ENCODE measurements around the gene PKP4.

PKP4 gene

DNA sequence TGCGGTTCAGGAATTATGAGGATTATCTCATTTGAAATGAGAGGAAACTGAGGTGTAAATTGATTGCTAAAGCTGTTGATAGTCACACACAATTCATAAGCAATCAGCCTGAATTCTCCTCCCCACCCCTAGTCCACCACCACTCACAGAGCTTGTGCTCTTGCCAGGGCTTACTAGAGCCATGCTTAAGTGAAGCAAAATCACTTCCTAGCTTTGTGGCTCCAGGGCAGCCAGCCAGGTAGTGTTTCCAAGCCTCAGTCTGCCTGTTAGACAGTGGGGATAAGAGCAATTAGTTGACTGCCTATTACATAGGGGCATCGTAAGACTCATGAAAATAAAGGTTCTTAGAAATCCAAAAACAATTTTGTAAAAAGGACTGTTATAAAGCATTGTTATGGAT lies 87.2 kb downstream of the PKP4 start:
- Histone ChIP-seq H3K4me3 (no peak overlapping the region), H3K27ac (no peak overlapping the region)
- no peak for DNase-seq (ENCODE audit: low spot score)
- TF ChIP-seq, protein P1, sequence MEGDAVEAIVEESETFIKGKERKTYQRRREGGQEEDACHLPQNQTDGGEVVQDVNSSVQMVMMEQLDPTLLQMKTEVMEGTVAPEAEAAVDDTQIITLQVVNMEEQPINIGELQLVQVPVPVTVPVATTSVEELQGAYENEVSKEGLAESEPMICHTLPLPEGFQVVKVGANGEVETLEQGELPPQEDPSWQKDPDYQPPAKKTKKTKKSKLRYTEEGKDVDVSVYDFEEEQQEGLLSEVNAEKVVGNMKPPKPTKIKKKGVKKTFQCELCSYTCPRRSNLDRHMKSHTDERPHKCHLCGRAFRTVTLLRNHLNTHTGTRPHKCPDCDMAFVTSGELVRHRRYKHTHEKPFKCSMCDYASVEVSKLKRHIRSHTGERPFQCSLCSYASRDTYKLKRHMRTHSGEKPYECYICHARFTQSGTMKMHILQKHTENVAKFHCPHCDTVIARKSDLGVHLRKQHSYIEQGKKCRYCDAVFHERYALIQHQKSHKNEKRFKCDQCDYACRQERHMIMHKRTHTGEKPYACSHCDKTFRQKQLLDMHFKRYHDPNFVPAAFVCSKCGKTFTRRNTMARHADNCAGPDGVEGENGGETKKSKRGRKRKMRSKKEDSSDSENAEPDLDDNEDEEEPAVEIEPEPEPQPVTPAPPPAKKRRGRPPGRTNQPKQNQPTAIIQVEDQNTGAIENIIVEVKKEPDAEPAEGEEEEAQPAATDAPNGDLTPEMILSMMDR (IDR thresholded peaks at IDR 0.05): no peak

DNA sequence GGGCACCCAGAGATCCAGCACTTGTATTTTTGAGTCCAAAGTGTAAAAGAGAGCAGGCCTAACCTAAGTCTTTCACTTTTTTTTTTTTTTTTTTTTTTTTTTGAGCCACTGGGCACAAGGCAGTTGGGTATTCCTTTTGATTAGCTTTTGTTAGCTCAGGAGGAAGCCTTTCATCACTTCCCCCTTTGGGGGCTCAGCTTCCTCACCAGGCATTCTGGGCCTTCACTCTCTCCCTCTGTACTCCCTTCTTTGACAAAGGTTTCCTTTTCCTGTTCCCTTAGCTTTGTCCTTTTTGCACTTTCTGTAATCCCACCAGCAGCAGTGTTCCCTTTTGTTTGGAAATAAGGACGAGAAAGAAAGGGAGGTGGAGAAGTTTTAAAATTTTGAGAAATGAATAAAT lies 88.2 kb downstream of the PKP4 start:
- no peak overlapping the region for H3K27ac ChIP-seq
- no peak for DNase-seq (ENCODE audit: low spot score)
- H3K4me3 ChIP-seq: no peak overlapping the region
- TF ChIP-seq, protein P1 (IDR thresholded peaks at IDR 0.05): no peak

DNA sequence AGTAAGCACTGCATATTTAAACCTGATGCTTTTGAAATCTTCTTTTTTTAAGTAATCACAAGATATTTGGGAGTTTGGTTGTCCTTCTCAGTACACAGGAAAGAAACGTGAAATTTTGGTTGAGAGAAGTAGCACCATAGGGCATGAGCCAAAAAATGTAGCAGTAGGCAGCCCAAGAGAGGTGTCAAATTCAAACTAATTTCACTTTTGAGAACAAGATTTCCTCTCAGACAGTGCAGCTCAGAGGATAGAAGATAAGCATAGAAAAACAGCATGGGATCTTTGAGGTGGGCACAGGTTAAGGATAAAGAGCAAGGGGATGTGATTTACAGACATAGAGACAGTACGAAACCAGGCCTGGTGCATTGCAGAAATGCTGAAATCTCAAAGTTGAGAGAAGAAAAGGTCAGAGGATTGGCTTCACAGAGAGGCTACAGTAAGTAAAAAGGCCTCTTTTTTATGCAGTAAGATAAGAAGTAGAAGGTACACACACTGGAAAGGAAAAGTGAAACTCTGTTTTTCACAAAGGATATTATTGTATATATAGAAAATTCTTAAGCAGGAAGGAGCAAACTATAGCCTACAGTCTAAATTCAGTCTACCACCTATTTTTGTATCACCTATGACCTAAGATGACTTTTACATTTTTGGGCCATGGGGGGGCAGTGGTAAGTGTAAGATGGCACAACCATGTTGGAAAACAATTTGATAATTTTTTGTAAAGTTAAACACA lies 89.8 kb downstream of the PKP4 start:
- no peak overlapping the region for H3K27ac ChIP-seq

DNA sequence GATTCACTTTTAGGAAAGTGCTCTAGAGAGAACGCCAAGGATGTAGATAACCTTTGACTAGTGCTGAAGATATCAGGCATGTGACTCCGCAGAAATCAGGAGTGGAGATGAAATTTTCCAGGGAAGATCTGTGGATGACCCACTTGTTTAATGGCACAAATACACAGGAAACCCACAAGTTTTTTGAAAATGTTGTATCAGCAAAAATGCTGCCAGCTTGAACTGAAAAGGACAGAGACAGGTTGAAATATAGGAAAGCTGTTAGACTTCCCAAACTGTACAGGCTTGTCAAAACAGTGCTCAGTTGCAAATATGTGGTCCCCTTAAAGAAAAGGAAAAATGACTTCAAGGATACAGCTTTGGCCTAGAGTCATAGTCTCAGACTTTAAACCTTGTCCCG lies 96.5 kb downstream of the PKP4 start:
- H3K4me3 ChIP-seq: no peak overlapping the region

More for the DNA sequence above, 89.8 kb downstream of the PKP4 start:
- no peak for DNase-seq (ENCODE audit: low spot score)
- H3K4me3 ChIP-seq: no peak overlapping the region
- TF ChIP-seq, protein P1 (IDR thresholded peaks at IDR 0.05): no peak

DNA sequence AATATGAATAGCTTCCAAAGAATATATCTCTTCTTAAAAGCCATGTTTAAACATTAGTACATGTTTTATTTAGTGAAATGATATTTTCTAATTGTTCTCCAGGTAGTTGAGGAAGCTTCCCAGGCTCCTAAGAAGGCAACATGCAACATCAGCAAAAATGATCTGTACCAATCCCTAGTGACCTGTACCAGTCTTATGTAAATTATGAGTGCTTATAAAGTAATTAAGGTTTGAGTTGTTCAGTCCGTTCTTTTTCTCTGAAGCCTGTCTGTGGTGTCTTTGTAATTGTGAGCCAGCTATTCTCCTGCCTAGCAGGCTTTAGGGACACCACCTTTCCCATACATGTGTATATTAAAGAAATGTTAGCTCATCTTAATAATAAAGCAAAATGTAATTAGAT lies 98.2 kb downstream of the PKP4 start:
- H3K27ac ChIP-seq: peak overlapping the region in 1 of 2 donors; percentile 5
- DNase-seq (ENCODE audit: low spot score): no peak
- TF ChIP-seq, protein P1 (IDR thresholded peaks at IDR 0.05): no peak
- H3K4me3 ChIP-seq: no peak overlapping the region

More for the DNA sequence above, 96.5 kb downstream of the PKP4 start:
- no peak overlapping the region for H3K27ac ChIP-seq
- TF ChIP-seq, protein P1 (IDR thresholded peaks at IDR 0.05): no peak
- DNase-seq (ENCODE audit: low spot score): no peak

DNA sequence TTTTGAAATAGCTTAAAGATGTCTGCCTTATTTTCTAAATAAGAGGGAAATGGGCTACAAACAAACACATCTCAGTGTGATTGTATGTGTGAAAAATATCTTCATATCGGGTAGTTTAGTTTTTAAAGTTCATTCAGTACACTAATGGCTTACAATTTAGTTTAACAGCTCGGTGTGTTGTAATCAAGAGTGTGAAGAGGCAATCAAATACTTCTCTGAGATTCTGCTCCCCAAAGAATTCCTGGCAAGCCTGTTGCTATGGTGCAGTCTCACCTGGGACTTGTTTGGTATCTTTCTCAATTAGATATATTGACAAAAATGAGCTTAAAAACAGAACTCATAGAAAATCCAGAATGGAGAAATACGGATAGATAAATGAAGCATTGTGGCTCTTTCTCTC lies 99.4 kb downstream of the PKP4 start:
- DNase-seq (ENCODE audit: low spot score): no peak
- H3K27ac ChIP-seq: no peak overlapping the region
- H3K4me3 ChIP-seq: no peak overlapping the region
- TF ChIP-seq, protein P1 (IDR thresholded peaks at IDR 0.05): no peak

DNA sequence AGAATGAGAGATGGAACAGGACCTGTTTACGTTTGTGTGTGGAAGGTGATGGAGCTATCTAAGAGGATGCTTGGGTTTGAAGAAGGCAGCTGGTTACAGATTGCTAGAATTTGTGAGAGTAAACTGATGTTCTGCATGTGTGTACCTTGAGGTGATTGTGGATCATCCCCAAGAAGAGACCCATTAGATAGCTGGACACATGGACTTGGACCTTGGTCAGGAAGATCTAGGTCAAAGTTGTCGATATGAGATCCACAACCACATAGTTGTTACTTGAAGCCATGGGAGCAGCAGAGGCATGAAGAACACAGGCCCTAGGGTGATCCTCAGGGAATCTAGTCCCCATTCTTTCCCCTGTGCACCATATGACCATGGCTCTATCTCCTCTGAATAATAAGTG lies 101.0 kb downstream of the PKP4 start:
- H3K27ac ChIP-seq: no peak overlapping the region
- no peak overlapping the region for H3K4me3 ChIP-seq
- no peak for DNase-seq (ENCODE audit: low spot score)
- TF ChIP-seq, protein P1 (IDR thresholded peaks at IDR 0.05): no peak

All from coronary artery (tissue), 2 donors.